DMS79 (cell line): Measurements from ENCODE around the gene SHISAL1.

Experiments used
- DNase-seq: peaks from one replicate; lab custom pipeline; 2025; lab: John Stamatoyannopoulos, UW

SHISAL1 gene

GRCh38 chr22:44231233-44231632 lies 81.5 kb downstream of the SHISAL1 start:
- DNase-seq, result no peak

GRCh38 chr22:44229809-44230208 lies 82.9 kb downstream of the SHISAL1 start:
- no peak for DNase-seq

GRCh38 chr22:44229331-44229730 lies 83.4 kb downstream of the SHISAL1 start:
- DNase-seq, result no peak

GRCh38 chr22:44225812-44226211 lies 86.9 kb downstream of the SHISAL1 start:
- DNase-seq, result no peak

- no peak for DNase-seq
Observed at GRCh38 chr22:44225091-44225689, 87.6 kb downstream of the SHISAL1 start.

- no peak for DNase-seq
Observed at GRCh38 chr22:44224166-44224565, 88.6 kb downstream of the SHISAL1 start.

- DNase-seq, result no peak
Observed at GRCh38 chr22:44221710-44222475, 90.9 kb downstream of the SHISAL1 start.

- no peak for DNase-seq
Observed at GRCh38 chr22:44220727-44221680, 91.7 kb downstream of the SHISAL1 start.

GRCh38 chr22:44219101-44219870 lies 93.5 kb downstream of the SHISAL1 start:
- DNase-seq, result no peak

GRCh38 chr22:44218071-44218470 lies 94.7 kb downstream of the SHISAL1 start:
- DNase-seq, result no peak

- DNase-seq, result no peak
Observed at GRCh38 chr22:44217346-44217745, 95.4 kb downstream of the SHISAL1 start.

GRCh38 chr22:44215287-44215686 lies 97.5 kb downstream of the SHISAL1 start:
- no peak for DNase-seq

GRCh38 chr22:44214764-44215163 lies 98.0 kb downstream of the SHISAL1 start:
- DNase-seq, result no peak

- no peak for DNase-seq
Observed at GRCh38 chr22:44214187-44214586, 98.6 kb downstream of the SHISAL1 start.

GRCh38 chr22:44213489-44214043 lies 99.2 kb downstream of the SHISAL1 start:
- no peak for DNase-seq

- no peak for DNase-seq
Observed at GRCh38 chr22:44212936-44213335, 99.8 kb downstream of the SHISAL1 start.

GRCh38 chr22:44211946-44212930 lies 100.5 kb downstream of the SHISAL1 start:
- DNase-seq, result no peak

- no peak for DNase-seq
Observed at GRCh38 chr22:44211256-44211945, 101.3 kb downstream of the SHISAL1 start.

- no peak for DNase-seq
Observed at GRCh38 chr22:44210722-44211121, 102.0 kb downstream of the SHISAL1 start.

GRCh38 chr22:44209343-44209742 lies 103.4 kb downstream of the SHISAL1 start:
- no peak for DNase-seq
